OCI-LY1 (cell line): ENCODE measurements around the gene MAP1S.

Experiments used
- H2AFZ ChIP-seq: fragments of 200-600 bp; sonication (generic), shearing (Covaris generic); 2 replicates; pipeline ENCODE4 v1.6.0; 2014; ENCODE audit warnings: antibody characterized with exemption, mild to moderate bottlenecking, low read length
- H3F3A ChIP-seq: fragments of 200-600 bp; sonication (generic), shearing (Covaris generic); 2 replicates; pipeline ENCODE4 v1.6.0; 2014; ENCODE audit warnings: mild to moderate bottlenecking, antibody characterized with exemption, low read length, moderate library complexity; ENCODE audit not compliant: insufficient read depth
- H3K27ac ChIP-seq: fragments of 200-600 bp; sonication (generic); 2 replicates; pipeline ENCODE4 v1.5.1; 2014; ENCODE audit warnings: low read length, mixed run types, mild to moderate bottlenecking, low read depth; ENCODE audit not compliant: poor library complexity, severe bottlenecking
- H3K27me3 ChIP-seq: fragments of 200-600 bp; sonication (generic); 2 replicates; pipeline ENCODE4 v1.6.0; 2014; ENCODE audit warnings: antibody characterized with exemption, mild to moderate bottlenecking, low read length, moderate library complexity; ENCODE audit not compliant: insufficient read depth
- H3K36me3 ChIP-seq: fragments of 200-600 bp; sonication (generic); 2 replicates; pipeline ENCODE4 v1.6.1; 2014; ENCODE audit warnings: mild to moderate bottlenecking, antibody characterized with exemption, low read length, moderate library complexity, mixed read lengths; ENCODE audit not compliant: insufficient read depth
- H3K4me1 ChIP-seq: fragments of 200-600 bp; sonication (generic); 2 replicates; pipeline ENCODE4 v1.5.1; 2014; ENCODE audit warnings: mild to moderate bottlenecking, low read length, moderate library complexity; ENCODE audit not compliant: insufficient read depth, severe bottlenecking
- H3K4me2 ChIP-seq: fragments of 200-600 bp; sonication (generic), shearing (Covaris generic); 2 replicates; pipeline ENCODE4 v1.6.1; 2014; ENCODE audit warnings: low read length
- H3K4me3 ChIP-seq: fragments of 200-600 bp; sonication (generic); 2 replicates; pipeline ENCODE4 v1.5.1; 2014; ENCODE audit warnings: low read length, low read depth, mild to moderate bottlenecking, mixed read lengths; ENCODE audit not compliant: poor library complexity, severe bottlenecking
- H3K79me2 ChIP-seq: fragments of 200-600 bp; shearing (Covaris generic); 2 replicates; pipeline ENCODE4 v1.6.1; 2016; ENCODE audit warnings: mixed run types, low read length, mixed read lengths; ENCODE audit not compliant: insufficient read depth
- H3K9ac ChIP-seq: fragments of 200-600 bp; sonication (generic), shearing (Covaris generic); 2 replicates; pipeline ENCODE4 v1.6.1; 2014; ENCODE audit warnings: mild to moderate bottlenecking, low read length, mixed read lengths
- H3K9me2 ChIP-seq: fragments of 200-600 bp; sonication (generic), shearing (Covaris generic); 2 replicates; pipeline ENCODE4 v1.6.1; 2014; ENCODE audit warnings: low read depth, mild to moderate bottlenecking, low read length, mixed read lengths
- H3K9me3 ChIP-seq: fragments of 200-600 bp; shearing (Covaris generic); 2 replicates; pipeline ENCODE4 v1.6.1; 2014; ENCODE audit warnings: low read length, mixed read lengths
- H4K20me1 ChIP-seq: fragments of 200-600 bp; sonication (generic), shearing (Covaris generic); 2 replicates; pipeline ENCODE4 v1.6.0; 2016; ENCODE audit warnings: mild to moderate bottlenecking, low read length; ENCODE audit not compliant: insufficient read depth
- CTCF ChIP-seq: fragments of 200-600 bp; sonication (generic), shearing (Covaris generic); IDR thresholded peaks from 2 replicates; pipeline ENCODE4 v1.5.1; 2017; ENCODE audit warnings: mild to moderate bottlenecking, antibody characterized with exemption, low read length, moderate library complexity, mixed read lengths
- EZH2 ChIP-seq: fragments of 200-600 bp; sonication (generic), shearing (Covaris generic); IDR thresholded peaks from 2 replicates; pipeline ENCODE4 v1.8.0; 2017; ENCODE audit warnings: borderline replicate concordance, mixed run types, mild to moderate bottlenecking, antibody characterized with exemption, low read length, moderate library complexity, mixed read lengths

The MAP1S gene

GRCh38 chr19:17706750-17707181 lies 12.5 kb upstream of the MAP1S start:
- Histone ChIP-seq H2AFZ (no peak overlapping the region), H3K4me1 (no peaks in the 10 kb centered on the region), H3K27me3 (no peaks in the 10 kb centered on the region), H3K9ac (no peak overlapping the region), H3K9me2 (no peaks in the 10 kb centered on the region), H3K79me2 (no peaks in the 10 kb centered on the region), H3K9me3 (no peaks in the 10 kb centered on the region), H3F3A (no peaks in the 10 kb centered on the region), H3K4me2 (no peak overlapping the region), H3K4me3 (no peak overlapping the region), H3K27ac (no peak overlapping the region), H3K36me3 (no peaks in the 10 kb centered on the region), H4K20me1 (no peaks in the 10 kb centered on the region)
- TF ChIP-seq CTCF (no peak), EZH2 (no peak)

GRCh38 chr19:17711851-17712250 lies 7.4 kb upstream of the MAP1S start:
- no peak overlapping the region for H2AFZ ChIP-seq
- H4K20me1 ChIP-seq: no peaks in the 10 kb centered on the region
- H3K9me3 ChIP-seq: no peaks in the 10 kb centered on the region
- H3K79me2 ChIP-seq: no peaks in the 10 kb centered on the region
- H3K4me3 ChIP-seq: no peak overlapping the region
- H3K9ac ChIP-seq: no peak overlapping the region
- H3K4me2 ChIP-seq: no peak overlapping the region
- H3K9me2 ChIP-seq: no peaks in the 10 kb centered on the region
- H3K36me3 ChIP-seq: no peaks in the 10 kb centered on the region
- no peak overlapping the region for H3K27ac ChIP-seq
- no peaks in the 10 kb centered on the region for H3K4me1 ChIP-seq
- H3F3A ChIP-seq: no peaks in the 10 kb centered on the region
- H3K27me3 ChIP-seq: no peaks in the 10 kb centered on the region
- no peak for TF ChIP-seq EZH2
- TF ChIP-seq CTCF: no peak

DNA sequence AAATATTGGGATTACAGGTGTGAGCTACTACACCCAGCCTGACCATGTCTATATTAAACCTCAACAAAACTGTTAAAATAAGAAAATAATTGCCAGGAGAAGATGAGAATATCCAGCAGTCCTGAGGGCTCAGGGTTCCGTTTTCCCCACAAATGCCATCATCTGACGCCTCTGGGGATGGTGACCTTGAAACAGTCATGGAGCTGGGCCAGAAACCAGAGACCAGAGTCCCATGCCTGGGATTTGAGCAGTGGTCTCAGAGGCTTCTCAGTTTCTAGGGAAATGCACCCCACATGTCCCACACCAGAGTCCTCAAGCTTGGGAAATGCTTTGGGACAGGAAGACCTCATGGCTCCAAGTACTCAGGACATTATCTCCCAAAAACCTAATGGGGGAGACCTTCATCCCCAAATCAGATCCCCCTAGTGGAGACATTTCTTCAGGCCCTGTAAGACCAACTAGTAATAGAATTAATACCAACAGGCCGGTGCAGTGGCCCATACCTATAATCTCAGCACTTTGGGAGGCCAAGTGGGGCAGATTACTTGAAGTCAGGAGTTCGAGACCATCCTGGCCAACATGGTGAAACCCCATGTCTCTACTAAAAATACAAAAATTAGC lies 2.9 kb upstream of the MAP1S start:
- no peaks in the 10 kb centered on the region for H3F3A ChIP-seq
- no peaks in the 10 kb centered on the region for H4K20me1 ChIP-seq
- no peaks in the 10 kb centered on the region for H3K9me2 ChIP-seq
- H3K4me3 ChIP-seq: no peak overlapping the region
- H3K9me3 ChIP-seq: no peaks in the 10 kb centered on the region
- no peak overlapping the region for H2AFZ ChIP-seq
- H3K4me1 ChIP-seq: peaks cover 23% of the 10 kb centered on the region
- no peak overlapping the region for H3K9ac ChIP-seq
- H3K79me2 ChIP-seq: peaks cover 9% of the 10 kb centered on the region
- no peaks in the 10 kb centered on the region for H3K36me3 ChIP-seq
- no peak overlapping the region for H3K4me2 ChIP-seq
- no peaks in the 10 kb centered on the region for H3K27me3 ChIP-seq
- no peak for TF ChIP-seq EZH2
- peak; percentile 25; the same call in 1 of the 2 replicates for TF ChIP-seq CTCF
- H3K27ac ChIP-seq: no peak overlapping the region
